SK-N-SH (cell line): ENCODE data around the gene PSG1. TPM values are rescaled to one million over a fixed set of nuclear protein-coding genes. Genes with fewer than 3 reads are reported as not detected.
A peak's percentile ranks its signal among the peaks of the same experiment; 100 is the strongest.
"Not testable (repeated sequence)": the region's sequence is repeated elsewhere in the genome, so short reads cannot be mapped to it uniquely, and the experiment has no call there.

ENCODE experiments used
- CTCF ChIA-PET: fragments of 300-600, 350-600 bp; formaldehyde crosslinking; extraction: SDS; loops from one replicate; lab custom pipeline; 2021; lab: Yijun Ruan, JAX
- POLR2A ChIA-PET: fragments of 350-600 bp; sonication (Branson Sonifier 250); formaldehyde crosslinking; extraction: SDS; loops from one replicate; lab custom pipeline; 2020; ENCODE audit warnings: antibody characterized with exemption, inconsistent platforms; lab: Yijun Ruan, JAX
- DNase-seq: peaks from one replicate; pipeline ENCODE4 v3.0.0; 2012
- H2AFZ ChIP-seq: fragments of 200-600 bp; sonication (generic); 2 replicates; pipeline ENCODE4 v1.8.1; 2016; ENCODE audit warnings: antibody characterized with exemption, mild to moderate bottlenecking, low read depth
- H3F3A ChIP-seq: fragments of 200-600 bp; sonication (generic); replicated peaks from 2 replicates; pipeline ENCODE3; 2016; ENCODE audit warnings: antibody characterized with exemption, mild to moderate bottlenecking; ENCODE audit not compliant: insufficient read depth
- H3K27ac ChIP-seq, 2 experiments: fragments of 200-500 bp in 1 of 2; fragments of 200-600 bp in 1 of 2; sonication (Bioruptor generic) in 1 of 2; sonication (generic), shearing (Covaris generic) in 1 of 2; 2 replicates each; pipeline versions ENCODE4 v1.5.1 to v1.6.1; 2014 to 2016; ENCODE audit warnings: low read depth in 2 of 2, inconsistent platforms in 1 of 2, low read length in 1 of 2, mild to moderate bottlenecking in 1 of 2, mixed read lengths in 1 of 2
- H3K27me3 ChIP-seq: fragments of 200-600 bp; sonication (generic), shearing (Covaris generic); 2 replicates; pipeline ENCODE4 v1.6.1; 2016; ENCODE audit warnings: mixed run types; ENCODE audit not compliant: insufficient read depth
- H3K36me3 ChIP-seq, 2 experiments: fragments of 200-500 bp in 1 of 2; fragments of 200-600 bp in 1 of 2; sonication (Bioruptor generic) in 1 of 2; sonication (generic) in 1 of 2; replicated peaks in 1 of 2; 2 replicates each; pipeline versions ENCODE3 to v1.5.1; 2014 to 2016; ENCODE audit warnings: low read length in 1 of 2, mild to moderate bottlenecking in 1 of 2; ENCODE audit not compliant: insufficient read depth in 2 of 2, control insufficient read depth in 1 of 2
- H3K4me1 ChIP-seq, 2 experiments: fragments of 200-500 bp in 1 of 2; fragments of 200-600 bp in 1 of 2; sonication (Bioruptor generic) in 1 of 2; sonication (generic), shearing (Covaris generic) in 1 of 2; 2 replicates each; pipeline versions ENCODE4 v1.5.1 to v1.6.1; 2014 to 2016; ENCODE audit warnings: low read depth in 1 of 2, low read length in 1 of 2, mixed run types in 1 of 2; ENCODE audit not compliant: insufficient read depth in 2 of 2, control insufficient read depth in 1 of 2
- H3K4me2 ChIP-seq: fragments of 200-600 bp; sonication (generic), shearing (Covaris generic); 2 replicates; pipeline ENCODE4 v1.6.1; 2017; ENCODE audit warnings: mixed run types
- H3K4me3 ChIP-seq, 2 experiments: fragments of 200-500 bp in 1 of 2; fragments of 200-600 bp in 1 of 2; sonication (Bioruptor generic) in 1 of 2; sonication (generic), shearing (Covaris generic) in 1 of 2; 2 replicates each; pipeline versions ENCODE4 v1.5.1 to v1.8.1; 2014 to 2016; ENCODE audit warnings: low read depth in 2 of 2, inconsistent platforms in 1 of 2, low read length in 1 of 2, mild to moderate bottlenecking in 1 of 2, mixed read lengths in 1 of 2, moderate library complexity in 1 of 2
- H3K79me2 ChIP-seq: fragments of 200-600 bp; sonication (generic); 2 replicates; pipeline ENCODE4 v1.8.1; 2017; ENCODE audit warnings: mild to moderate bottlenecking; ENCODE audit not compliant: insufficient read depth
- H3K9ac ChIP-seq: fragments of 200-600 bp; sonication (generic); 2 replicates; pipeline ENCODE4 v1.6.1; 2017; ENCODE audit warnings: mixed run types
- H3K9me2 ChIP-seq: fragments of 200-600 bp; sonication (generic); 2 replicates; pipeline ENCODE4 v1.6.1; 2017; ENCODE audit warnings: mixed run types
- H3K9me3 ChIP-seq: fragments of 200-600 bp; sonication (generic); 2 replicates; pipeline ENCODE4 v1.6.1; 2017; ENCODE audit warnings: mixed run types, mild to moderate bottlenecking, moderate library complexity
- H4K20me1 ChIP-seq: fragments of 200-600 bp; sonication (generic); 2 replicates; pipeline ENCODE4 v1.6.1; 2017; ENCODE audit warnings: mild to moderate bottlenecking, mixed run types; ENCODE audit not compliant: insufficient read depth
- EP300 ChIP-seq, 2 experiments: IDR thresholded peaks; 2 replicates each; pipeline versions ENCODE4 v1.4.0 to v1.6.1; 2012; ENCODE audit warnings: borderline replicate concordance in 1 of 2, low read depth in 1 of 2, low read length in 1 of 2
- FOSL2 ChIP-seq: IDR thresholded peaks from 2 replicates; pipeline ENCODE4 v1.4.0; 2012; ENCODE audit warnings: low read depth, mild to moderate bottlenecking, moderate library complexity, borderline replicate concordance
- JUND ChIP-seq: IDR thresholded peaks from 2 replicates; pipeline ENCODE4 v1.4.0; 2012
- NFIC ChIP-seq: IDR thresholded peaks from 2 replicates; pipeline ENCODE4 v1.4.0; 2012; ENCODE audit warnings: borderline replicate concordance
- PBX3 ChIP-seq: IDR thresholded peaks from 2 replicates; pipeline ENCODE4; 2012
- TCF12 ChIP-seq: IDR thresholded peaks from 2 replicates; pipeline ENCODE4 v1.4.0; 2012
- WGBS: methylation state at CpG from one replicate; pipeline ENCODE4 v1.1.6; 2017; ENCODE audit warnings: low lambda C conversion rate; 5-methylcytosine and 5-hydroxymethylcytosine counted together
- polyA plus RNA-seq, 3 experiments: library from polyadenylated mRNA; depleted of rRNA; stranded (reverse); fragments of >200 nt; gene quantifications; 2 replicates each; pipeline ENCODE4 v1.2.3, GENCODE V29; 2012
- TF ChIP-seq, protein P1 (sequence below): IDR thresholded peaks from 2 replicates; pipeline ENCODE4 v1.4.0; 2012; ENCODE audit warnings: low read depth
- TF ChIP-seq, protein P2 (sequence below): fragments of 200-600 bp; sonication (generic); IDR thresholded peaks from 2 replicates; pipeline ENCODE4 v1.6.1; 2017; ENCODE audit warnings: antibody characterized with exemption, mild to moderate bottlenecking, moderate library complexity

The PSG1 gene
- polyA plus RNA-seq, 1 of the 3 experiments (the other 2 are of a cell fraction) = 0.18 TPM

DNA sequence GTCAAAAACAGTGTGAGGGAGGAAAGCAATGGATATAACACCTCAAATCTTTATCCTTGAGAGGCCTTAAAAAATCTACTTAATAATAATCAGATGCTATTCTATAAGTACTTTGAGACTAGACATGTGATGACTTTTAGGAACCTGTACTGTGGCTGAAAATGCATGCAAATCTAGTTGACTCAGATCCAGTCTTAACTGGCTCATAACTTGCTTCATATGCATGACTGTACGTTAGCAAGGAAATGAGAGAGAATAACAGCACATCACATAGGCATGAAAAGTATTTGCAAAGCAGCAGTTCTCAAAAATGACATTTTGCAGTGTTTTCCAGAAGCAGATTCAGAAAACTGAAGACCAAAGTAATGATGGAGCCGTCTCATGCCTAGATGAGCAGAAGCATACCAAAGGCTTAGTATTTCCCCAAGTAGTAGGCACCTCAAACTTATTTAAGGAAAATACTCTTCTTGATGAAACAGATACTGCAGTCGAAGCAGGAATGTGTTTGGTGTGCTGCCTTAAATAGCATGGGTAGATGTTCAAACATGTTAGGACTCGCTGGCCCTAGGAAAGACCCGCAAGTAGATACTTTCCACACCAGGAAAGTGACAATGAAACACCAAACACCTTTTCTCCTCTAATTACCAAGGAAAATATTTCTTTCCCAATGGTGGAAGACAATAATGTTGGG lies 59.4 kb downstream of the PSG1 start:
- DNase-seq, H3K79me2 ChIP-seq, H3F3A ChIP-seq, H3K36me3 ChIP-seq, H3K4me1 ChIP-seq, CTCF ChIA-PET, H4K20me1 ChIP-seq, POLR2A ChIA-PET, H3K4me3 ChIP-seq, H3K27me3 ChIP-seq, H3K9me3 ChIP-seq, H3K9me2 ChIP-seq: not testable (repeated sequence)
- Histone ChIP-seq H3K27ac (peak overlapping the region; percentile 39 to 68; a peak in 3 of 4 replicates), H2AFZ (peak overlapping the region; percentile 66), H3K9ac (peak overlapping the region; percentile 17; the same call in 1 of the 2 replicates), H3K4me2 (peak overlapping the region; percentile 54)
- TF ChIP-seq FOSL2 = peak; percentile 75
- peak; percentile 71; the same call in 1 of the 2 replicates for TF ChIP-seq JUND
- TF ChIP-seq TCF12 = peak; percentile 60
- TF ChIP-seq EP300 (IDR thresholded peaks at IDR 0.05; ENCODE audit: borderline replicate concordance in 1 of 2, low read depth in 1 of 2, low read length in 1 of 2) = peak in 1 of 2 experiments; percentile 60; a peak in 1 of 4 replicates
- peak; percentile 43 for TF ChIP-seq PBX3
- TF ChIP-seq, protein P1, sequence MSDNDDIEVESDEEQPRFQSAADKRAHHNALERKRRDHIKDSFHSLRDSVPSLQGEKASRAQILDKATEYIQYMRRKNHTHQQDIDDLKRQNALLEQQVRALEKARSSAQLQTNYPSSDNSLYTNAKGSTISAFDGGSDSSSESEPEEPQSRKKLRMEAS = peak; percentile 78
- 0 out of 2 replicates have a peak, but pooled peaks have one; percentile 13 for TF ChIP-seq NFIC
- WGBS = 21% methylated on average over 5 of the region's 5 CpGs

- H3K4me2 ChIP-seq = no peak overlapping the region
Measured at GRCh38 chr19:42816894-42817293, 62.6 kb downstream of the PSG1 start.

More at GRCh38 chr19:42816894-42817293, 62.6 kb downstream of the PSG1 start:
- ChIA-PET CTCF (no interaction called here), POLR2A (no interaction called here)
- Histone ChIP-seq H4K20me1 (no peaks in the 10 kb centered on the region), H3F3A (no peaks in the 10 kb centered on the region), H3K27me3 (no peaks in the 10 kb centered on the region)
- TF ChIP-seq JUND (no peak), TCF12 (no peak)
- TF ChIP-seq, protein P2, sequence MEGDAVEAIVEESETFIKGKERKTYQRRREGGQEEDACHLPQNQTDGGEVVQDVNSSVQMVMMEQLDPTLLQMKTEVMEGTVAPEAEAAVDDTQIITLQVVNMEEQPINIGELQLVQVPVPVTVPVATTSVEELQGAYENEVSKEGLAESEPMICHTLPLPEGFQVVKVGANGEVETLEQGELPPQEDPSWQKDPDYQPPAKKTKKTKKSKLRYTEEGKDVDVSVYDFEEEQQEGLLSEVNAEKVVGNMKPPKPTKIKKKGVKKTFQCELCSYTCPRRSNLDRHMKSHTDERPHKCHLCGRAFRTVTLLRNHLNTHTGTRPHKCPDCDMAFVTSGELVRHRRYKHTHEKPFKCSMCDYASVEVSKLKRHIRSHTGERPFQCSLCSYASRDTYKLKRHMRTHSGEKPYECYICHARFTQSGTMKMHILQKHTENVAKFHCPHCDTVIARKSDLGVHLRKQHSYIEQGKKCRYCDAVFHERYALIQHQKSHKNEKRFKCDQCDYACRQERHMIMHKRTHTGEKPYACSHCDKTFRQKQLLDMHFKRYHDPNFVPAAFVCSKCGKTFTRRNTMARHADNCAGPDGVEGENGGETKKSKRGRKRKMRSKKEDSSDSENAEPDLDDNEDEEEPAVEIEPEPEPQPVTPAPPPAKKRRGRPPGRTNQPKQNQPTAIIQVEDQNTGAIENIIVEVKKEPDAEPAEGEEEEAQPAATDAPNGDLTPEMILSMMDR = no peak
- TF ChIP-seq, all 33 proteins: peak for 0
- H3K4me3 ChIP-seq = no peak overlapping the region
- H3K79me2 ChIP-seq = no peaks in the 10 kb centered on the region
- no peaks in the 10 kb centered on the region for H3K9me2 ChIP-seq
- no peaks in the 10 kb centered on the region for H3K36me3 ChIP-seq
- no peaks in the 10 kb centered on the region for H3K9me3 ChIP-seq
- no peak overlapping the region for H3K9ac ChIP-seq
- H3K27ac ChIP-seq = no peak overlapping the region
- no peak for DNase-seq
- peaks cover 0 to 5% of the 10 kb centered on the region in 2 experiments; a peak in 1 of 4 replicates for H3K4me1 ChIP-seq
- H2AFZ ChIP-seq = no peak overlapping the region

Other genes starting within 250 kb of the PSG1 start
- gene PSG3, start 139.2 kb downstream of the PSG1 start, polyA plus RNA-seq (2012; rRNA removed) = 0.07 and 0.10 TPM in 2 replicates
- 0.06 and 0.15 TPM in 2 replicates for gene PSG8, start 114.0 kb downstream of the PSG1 start, polyA plus RNA-seq (2012; rRNA removed)
- 0.05 TPM in 1 of 2 replicates, not detected in the other for gene PSG6, start 38.2 kb upstream of the PSG1 start, polyA plus RNA-seq (2012; rRNA removed)
- 0.05 TPM in 1 of 2 replicates, not detected in the other for gene PSG7, start 57.5 kb upstream of the PSG1 start, polyA plus RNA-seq (2012; rRNA removed)
- gene PSG11, start 146.8 kb upstream of the PSG1 start, polyA plus RNA-seq (2012; rRNA removed) = 0.08 and 0.15 TPM in 2 replicates
- gene PSG2, start 203.0 kb upstream of the PSG1 start, polyA plus RNA-seq (2012; rRNA removed) = 0.16 and 0.31 TPM in 2 replicates